ENCODE data around the gene HSD17B12.

The HSD17B12 gene

GRCh38 chr11:43812471-43812870 lies 131.9 kb downstream of the HSD17B12 start:
- H3K4me3 ChIP-seq (ENCODE audit: low read depth, low read length): no peak overlapping the region
- H3K27ac ChIP-seq: no peak overlapping the region
- no peak for DNase-seq
- no peaks in the 10 kb centered on the region for H3K27me3 ChIP-seq (replicated peaks)
- no peak for TF ChIP-seq CTCF (IDR thresholded peaks at IDR 0.05; ENCODE audit: low read depth, low read length, missing control alignments)
- no peaks in the 10 kb centered on the region for H3K36me3 ChIP-seq (replicated peaks)
- in situ Hi-C loops (cut with HindIII; ENCODE audit: low pct_ligation_motif_present, low sequenced_read_pairs): no loop called here

DNA sequence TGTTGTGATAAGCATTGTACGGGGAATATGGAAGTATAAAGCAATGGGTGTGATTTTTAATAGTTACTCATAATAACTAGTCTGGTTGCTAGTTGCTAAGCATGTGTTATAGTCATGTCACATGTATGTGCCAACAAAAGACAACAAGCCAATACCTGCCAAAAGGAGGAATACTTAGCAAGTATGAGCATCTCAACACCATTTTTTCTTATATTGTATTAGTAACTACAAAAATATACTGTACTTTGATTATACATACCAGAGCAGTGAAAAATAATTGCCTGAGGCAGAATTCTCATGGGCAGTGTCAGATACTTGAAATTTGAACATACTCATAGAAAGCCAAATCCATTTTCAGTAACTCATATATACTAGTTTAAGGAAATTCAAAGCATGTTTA lies 137.7 kb downstream of the HSD17B12 start:
- H3K27me3 ChIP-seq (replicated peaks): no peaks in the 10 kb centered on the region
- H3K4me3 ChIP-seq (ENCODE audit: low read depth, low read length): no peak overlapping the region
- no peak for DNase-seq
- no peak overlapping the region for H3K27ac ChIP-seq
- no peak for TF ChIP-seq CTCF (IDR thresholded peaks at IDR 0.05; ENCODE audit: low read depth, low read length, missing control alignments)
- H3K36me3 ChIP-seq (replicated peaks): no peaks in the 10 kb centered on the region
- in situ Hi-C loops (cut with HindIII; ENCODE audit: low pct_ligation_motif_present, low sequenced_read_pairs): no loop called here

DNA sequence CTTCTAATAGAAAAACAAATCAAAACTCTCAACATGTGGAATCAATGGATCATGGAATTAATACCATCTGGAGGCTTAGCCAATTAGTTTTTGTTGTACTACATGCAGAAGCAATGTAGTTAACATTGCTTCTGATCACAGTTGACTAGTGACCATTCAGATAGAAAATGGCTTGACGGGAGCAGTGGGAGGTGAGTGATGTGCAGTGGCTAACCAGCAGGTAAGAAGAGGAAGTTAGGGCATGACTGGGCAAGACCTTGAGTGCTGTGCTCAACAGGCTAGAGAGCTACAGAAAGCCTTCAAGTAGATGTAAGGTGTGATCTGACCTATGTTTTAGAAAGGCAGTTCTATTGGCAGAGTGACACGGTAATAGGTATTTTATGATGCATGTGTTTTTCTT lies 139.4 kb downstream of the HSD17B12 start:
- no peak for TF ChIP-seq CTCF (IDR thresholded peaks at IDR 0.05; ENCODE audit: low read depth, low read length, missing control alignments)

GRCh38 chr11:43823316-43823715 lies 142.8 kb downstream of the HSD17B12 start:
- DNase-seq: no peak
- no peak for TF ChIP-seq CTCF (IDR thresholded peaks at IDR 0.05; ENCODE audit: low read depth, low read length, missing control alignments)
- Histone ChIP-seq H3K27me3 (replicated peaks) (no peaks in the 10 kb centered on the region), H3K36me3 (replicated peaks) (no peaks in the 10 kb centered on the region), H3K27ac (no peak overlapping the region), H3K4me3 (ENCODE audit: low read depth, low read length) (no peak overlapping the region)
- in situ Hi-C loops (cut with HindIII; ENCODE audit: low pct_ligation_motif_present, low sequenced_read_pairs): no loop called here

More for the DNA sequence above, 139.4 kb downstream of the HSD17B12 start:
- no peak overlapping the region for H3K27ac ChIP-seq
- DNase-seq: no peak
- no peaks in the 10 kb centered on the region for H3K27me3 ChIP-seq (replicated peaks)
- H3K4me3 ChIP-seq (ENCODE audit: low read depth, low read length): no peak overlapping the region
- in situ Hi-C loops (cut with HindIII; ENCODE audit: low pct_ligation_motif_present, low sequenced_read_pairs): no loop called here
- no peaks in the 10 kb centered on the region for H3K36me3 ChIP-seq (replicated peaks)

GRCh38 chr11:43823851-43824250 lies 143.3 kb downstream of the HSD17B12 start:
- no peaks in the 10 kb centered on the region for H3K27me3 ChIP-seq (replicated peaks)
- no peak overlapping the region for H3K4me3 ChIP-seq (ENCODE audit: low read depth, low read length)
- TF ChIP-seq CTCF (IDR thresholded peaks at IDR 0.05; ENCODE audit: low read depth, low read length, missing control alignments): no peak
- no peak for DNase-seq
- in situ Hi-C loops (cut with HindIII; ENCODE audit: low pct_ligation_motif_present, low sequenced_read_pairs): no loop called here
- no peak overlapping the region for H3K27ac ChIP-seq
- H3K36me3 ChIP-seq (replicated peaks): no peaks in the 10 kb centered on the region

DNA sequence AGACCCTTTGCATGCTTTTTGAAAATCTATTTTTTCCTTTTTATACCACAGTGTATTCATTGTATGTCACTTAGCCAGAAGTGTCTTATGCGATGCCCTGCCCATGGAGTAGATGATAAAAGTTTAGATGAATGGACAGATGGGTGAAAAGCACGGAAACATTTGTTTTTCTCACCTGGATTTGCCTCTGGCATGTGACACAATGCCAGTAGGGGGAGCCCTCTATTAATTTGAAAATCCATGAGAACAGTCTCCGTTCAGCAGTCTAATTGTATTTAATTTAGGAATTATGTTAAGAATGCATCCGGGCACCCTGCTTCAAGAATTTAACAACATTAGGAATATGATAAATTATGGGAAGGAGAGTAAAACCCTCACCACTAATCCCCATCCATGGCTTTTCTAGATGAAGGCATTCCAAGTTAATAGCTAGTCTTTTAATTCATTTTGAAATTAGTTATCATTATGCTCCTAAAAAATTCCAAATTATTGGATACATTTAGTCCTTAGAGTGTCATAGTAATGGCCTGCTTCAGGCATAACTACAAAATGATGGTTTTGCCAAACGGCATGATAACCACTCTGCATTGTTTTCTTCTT lies 144.8 kb downstream of the HSD17B12 start:
- DNase-seq: peak; percentile 27
- in situ Hi-C loops (cut with HindIII; ENCODE audit: low pct_ligation_motif_present, low sequenced_read_pairs): no loop called here
- no peak overlapping the region for H3K4me3 ChIP-seq (ENCODE audit: low read depth, low read length)
- TF ChIP-seq CTCF (IDR thresholded peaks at IDR 0.05; ENCODE audit: low read depth, low read length, missing control alignments): peak; percentile 81
- H3K27ac ChIP-seq: no peak overlapping the region
- no peaks in the 10 kb centered on the region for H3K27me3 ChIP-seq (replicated peaks)
- H3K36me3 ChIP-seq (replicated peaks): no peaks in the 10 kb centered on the region
